Chondrocyte (in vitro differentiated cells): ENCODE data around the gene ASXL2. TPM values are rescaled to one million over a fixed set of nuclear protein-coding genes. Genes with fewer than 3 reads are reported as not detected.
"Not testable (repeated sequence)": the region's sequence is repeated elsewhere in the genome, so short reads cannot be mapped to it uniquely, and the experiment has no call there.

Experiments used
- DNase-seq: peaks from one replicate; pipeline ENCODE4 v3.0.0; 2021; ENCODE audit warnings: mixed read lengths, low spot score
- H3K27ac Mint-ChIP-seq: one replicate; pipeline ENCODE4 v1.8.0; 2021; ENCODE audit warnings: mild to moderate bottlenecking, moderate library complexity, mixed read lengths; ENCODE audit not compliant: unreplicated experiment
- H3K27me3 Mint-ChIP-seq: 2 replicates; pipeline ENCODE4 v1.8.0; 2021; ENCODE audit warnings: low read depth, mixed read lengths
- H3K36me3 Mint-ChIP-seq: 2 replicates; pipeline ENCODE4 v1.8.0; 2021; ENCODE audit warnings: low read depth, mixed read lengths
- H3K4me1 Mint-ChIP-seq: 2 replicates; pipeline ENCODE4 v1.8.0; 2021; ENCODE audit warnings: low read depth, mild to moderate bottlenecking, mixed read lengths
- H3K4me3 Mint-ChIP-seq: one replicate; pipeline ENCODE4 v1.8.0; 2021; ENCODE audit warnings: mild to moderate bottlenecking, moderate library complexity, mixed read lengths; ENCODE audit not compliant: unreplicated experiment
- H3K9me3 Mint-ChIP-seq: 2 replicates; pipeline ENCODE4 v1.8.0; 2021; ENCODE audit warnings: low read depth, mixed read lengths
- CTCF ChIP-seq: fragments of 200-600 bp; sonication (generic); IDR thresholded peaks from 2 replicates; pipeline ENCODE4 v1.5.0; 2021; ENCODE audit warnings: antibody characterized with exemption, mild to moderate bottlenecking, moderate library complexity
- total RNA-seq: library from RNA; stranded (reverse); gene quantifications from 3 replicates; pipeline ENCODE4 v1.2.1, GENCODE V29; 2021

ASXL2 gene
- total RNA-seq, 1 donor from 2014 or later = 24.7 TPM

DNA sequence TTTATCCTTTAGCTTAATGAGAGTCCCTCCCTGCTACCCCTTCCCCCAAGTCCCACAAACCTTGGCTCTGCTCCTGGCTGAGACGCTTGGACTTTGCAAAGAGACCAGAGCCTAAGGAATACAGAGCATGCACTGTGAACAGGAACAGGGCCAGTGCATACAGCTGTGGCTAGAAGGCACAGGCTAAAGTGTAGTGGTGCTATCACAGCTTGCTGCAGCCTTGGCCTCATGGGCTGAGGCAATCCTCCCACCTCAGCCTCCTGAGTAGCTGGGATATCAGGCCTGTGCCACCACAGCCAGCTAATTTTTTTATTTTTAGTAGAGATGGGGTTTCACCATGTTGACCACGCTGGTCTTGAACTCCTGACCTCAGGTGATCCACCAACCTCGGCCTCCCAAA lies 39.5 kb upstream of the ASXL2 start:
- no peaks in the 10 kb centered on the region for H3K27me3 Mint-ChIP-seq
- no peak for DNase-seq
- H3K27ac Mint-ChIP-seq = no peak overlapping the region
- TF ChIP-seq CTCF = no peak
- no peaks in the 10 kb centered on the region for H3K36me3 Mint-ChIP-seq
- peaks cover 10% of the 10 kb centered on the region for H3K4me1 Mint-ChIP-seq
- no peak overlapping the region for H3K4me3 Mint-ChIP-seq
- no peaks in the 10 kb centered on the region for H3K9me3 Mint-ChIP-seq

DNA sequence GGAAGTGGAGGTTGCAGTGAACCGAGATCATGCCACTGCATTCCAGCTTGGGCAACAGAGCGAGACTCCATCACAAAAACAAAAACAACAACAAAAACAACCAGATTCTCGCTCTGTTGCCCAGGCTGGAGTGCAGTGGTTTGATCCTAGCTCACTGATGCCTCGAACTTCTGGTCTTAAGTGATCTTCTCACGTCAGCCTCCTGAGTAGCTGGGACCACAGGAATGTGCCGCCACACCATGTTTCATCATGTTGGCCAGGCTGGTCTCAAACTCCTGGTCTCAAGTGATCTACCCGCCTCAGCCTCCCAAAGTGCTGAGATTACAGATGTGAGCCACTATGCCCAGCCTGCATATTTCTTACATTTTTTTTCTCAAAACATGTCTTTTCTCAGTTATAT lies 39.1 kb upstream of the ASXL2 start:
- H3K9me3 Mint-ChIP-seq, DNase-seq: not testable (repeated sequence)

GRCh38 chr2:25915944-25916772 lies 37.9 kb upstream of the ASXL2 start:
- H3K36me3 Mint-ChIP-seq, H3K4me3 Mint-ChIP-seq, DNase-seq, H3K27me3 Mint-ChIP-seq, H3K27ac Mint-ChIP-seq, H3K9me3 Mint-ChIP-seq: not testable (repeated sequence)
- peaks cover 11% of the 10 kb centered on the region for H3K4me1 Mint-ChIP-seq

More for the DNA sequence above, 39.1 kb upstream of the ASXL2 start:
- not testable (repeated sequence) for H3K36me3 Mint-ChIP-seq, H3K4me3 Mint-ChIP-seq, H3K27me3 Mint-ChIP-seq, H3K27ac Mint-ChIP-seq
- H3K4me1 Mint-ChIP-seq = peaks cover 11% of the 10 kb centered on the region

- H3K9me3 Mint-ChIP-seq, H3K27ac Mint-ChIP-seq, DNase-seq, H3K27me3 Mint-ChIP-seq, H3K4me3 Mint-ChIP-seq, H3K36me3 Mint-ChIP-seq: not testable (repeated sequence)
- H3K4me1 Mint-ChIP-seq = peaks cover 11% of the 10 kb centered on the region
Observed at GRCh38 chr2:25915411-25915810, 37.1 kb upstream of the ASXL2 start.

- not testable (repeated sequence) for H3K4me3 Mint-ChIP-seq, H3K9me3 Mint-ChIP-seq, H3K27ac Mint-ChIP-seq, H3K36me3 Mint-ChIP-seq, DNase-seq, H3K27me3 Mint-ChIP-seq
- peaks cover 11% of the 10 kb centered on the region for H3K4me1 Mint-ChIP-seq
Observed at GRCh38 chr2:25913696-25913973, 35.3 kb upstream of the ASXL2 start.

DNA sequence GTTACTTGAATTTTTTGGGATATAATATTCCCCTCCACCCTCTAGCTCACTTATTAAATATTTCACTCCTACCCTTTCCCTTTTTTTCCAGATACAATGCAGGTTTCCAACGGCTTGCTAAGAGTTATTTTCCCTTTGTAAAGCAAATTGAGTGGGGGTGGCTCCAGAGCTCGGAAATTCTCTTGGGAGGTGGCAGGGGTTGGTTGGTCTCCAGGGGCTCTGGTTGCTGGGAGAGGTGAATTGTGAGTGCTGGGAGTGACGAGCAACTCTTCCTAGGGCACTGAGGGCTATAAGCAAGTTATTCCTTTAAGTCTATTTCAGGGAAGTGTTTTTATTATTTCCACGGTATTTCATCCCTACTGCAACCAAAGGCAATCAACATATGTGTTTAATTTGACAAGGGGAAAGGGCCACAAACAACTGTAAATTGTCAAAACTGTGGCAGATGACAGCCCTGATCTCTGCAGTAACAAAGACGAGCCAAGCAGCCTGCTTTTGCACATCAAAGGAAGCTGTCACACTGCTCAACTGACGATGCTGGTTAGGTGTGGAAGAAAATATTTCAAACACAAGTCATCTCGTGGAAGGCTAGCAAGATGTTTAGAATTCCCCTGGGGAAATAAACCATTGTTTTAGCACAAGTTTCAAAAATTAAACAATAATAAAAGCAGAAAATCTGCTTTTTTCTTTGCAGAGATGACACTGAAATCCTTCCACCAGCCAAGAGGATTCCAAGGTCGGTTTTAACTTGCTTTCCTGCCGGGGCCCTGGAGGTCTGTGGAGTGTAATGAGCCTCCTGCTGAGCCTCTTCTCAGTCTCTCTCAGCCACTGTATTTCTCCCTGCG lies 34.8 kb upstream of the ASXL2 start:
- Mint-ChIP-seq H3K4me3 (no peak overlapping the region), H3K9me3 (no peaks in the 10 kb centered on the region), H3K36me3 (no peaks in the 10 kb centered on the region), H3K4me1 (peaks cover 11% of the 10 kb centered on the region), H3K27ac (peak overlapping the region; percentile 23), H3K27me3 (no peaks in the 10 kb centered on the region)
- DNase-seq = no peak
- TF ChIP-seq CTCF = no peak

DNA sequence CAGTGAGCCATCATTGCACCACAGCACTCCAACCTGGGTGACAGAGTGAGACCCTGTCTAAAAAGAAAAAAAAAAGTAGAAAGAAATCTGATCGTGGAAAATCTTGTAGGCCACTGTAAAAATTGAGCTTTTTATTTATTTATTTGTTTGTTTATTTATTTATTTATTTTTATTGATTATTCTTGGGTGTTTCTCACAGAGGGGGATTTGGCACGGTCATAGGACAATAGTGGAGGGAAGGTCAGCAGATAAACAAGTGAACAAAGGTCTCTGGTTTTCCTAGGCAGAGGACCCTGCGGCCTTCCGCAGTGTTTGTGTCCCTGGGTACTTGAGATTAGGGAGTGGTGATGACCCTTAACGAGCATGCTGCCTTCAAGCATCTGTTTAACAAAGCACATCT lies 31.3 kb upstream of the ASXL2 start:
- H3K36me3 Mint-ChIP-seq, H3K9me3 Mint-ChIP-seq, H3K27ac Mint-ChIP-seq, H3K4me3 Mint-ChIP-seq, DNase-seq, H3K27me3 Mint-ChIP-seq: not testable (repeated sequence)
- H3K4me1 Mint-ChIP-seq = peaks cover 11% of the 10 kb centered on the region
